H9 (cell line): ENCODE data around the gene DUSP14. TPM values are rescaled to one million over a fixed set of nuclear protein-coding genes. Genes with fewer than 3 reads are reported as not detected.

Source experiments
- DNase-seq: peaks from one replicate; pipeline ENCODE4 v3.0.0-alpha.2; 2017
- H2AFZ ChIP-seq: one replicate; pipeline ENCODE4 v1.6.1; 2013; ENCODE audit warnings: mild to moderate bottlenecking, low read length, control low read depth, moderate library complexity
- H2AK5ac ChIP-seq: 2 replicates; pipeline ENCODE4 v1.6.1; 2013; ENCODE audit warnings: low read length, control low read depth, mixed read lengths; ENCODE audit not compliant: insufficient read length
- H2BK120ac ChIP-seq: one replicate; pipeline ENCODE4 v1.6.1; 2013; ENCODE audit warnings: low read depth, mild to moderate bottlenecking, low read length, control low read depth, inconsistent platforms; ENCODE audit not compliant: poor library complexity, severe bottlenecking
- H2BK12ac ChIP-seq: 2 replicates; pipeline ENCODE4 v1.6.1; 2013; ENCODE audit warnings: low read length, control low read depth, mixed read lengths, low read depth; ENCODE audit not compliant: insufficient read length
- H2BK15ac ChIP-seq: 2 replicates; pipeline ENCODE4 v1.6.1; 2013; ENCODE audit warnings: low read depth, low read length, control low read depth
- H2BK20ac ChIP-seq: one replicate; pipeline ENCODE4 v1.6.1; 2013; ENCODE audit warnings: low read depth, mild to moderate bottlenecking, low read length, control low read depth, inconsistent platforms; ENCODE audit not compliant: poor library complexity, severe bottlenecking
- H2BK5ac ChIP-seq: 2 replicates; pipeline ENCODE4 v1.6.1; 2013; ENCODE audit warnings: low read length, control low read depth, mixed read lengths; ENCODE audit not compliant: insufficient read length
- H3K14ac ChIP-seq: 2 replicates; pipeline ENCODE4 v1.6.1; 2013; ENCODE audit warnings: low read length, control low read depth; ENCODE audit not compliant: insufficient read depth
- H3K18ac ChIP-seq: 2 replicates; pipeline ENCODE4 v1.6.1; 2013; ENCODE audit warnings: low read depth, mild to moderate bottlenecking, mixed read lengths, low read length, control low read depth; ENCODE audit not compliant: insufficient read length
- H3K23ac ChIP-seq: 2 replicates; pipeline ENCODE4 v1.6.1; 2013; ENCODE audit warnings: low read length, control low read depth, mixed read lengths, low read depth; ENCODE audit not compliant: insufficient read length
- H3K23me2 ChIP-seq: 2 replicates; pipeline ENCODE4 v1.6.1; 2013; ENCODE audit warnings: low read depth, mild to moderate bottlenecking, mixed read lengths, low read length, control low read depth; ENCODE audit not compliant: insufficient read length, poor library complexity, severe bottlenecking
- H3K27ac ChIP-seq: 2 replicates; pipeline ENCODE4 v1.5.1; 2013; ENCODE audit warnings: low read length, control low read depth, mixed read lengths, low read depth; ENCODE audit not compliant: insufficient read length
- H3K27me3 ChIP-seq: 2 replicates; pipeline ENCODE4 v1.6.1; 2013; ENCODE audit warnings: low read length, control low read depth, inconsistent platforms; ENCODE audit not compliant: insufficient read depth
- H3K4ac ChIP-seq: 2 replicates; pipeline ENCODE4 v1.6.1; 2013; ENCODE audit warnings: low read depth, mild to moderate bottlenecking, control low read depth, inconsistent platforms, low read length, moderate library complexity
- H3K4me1 ChIP-seq: 2 replicates; pipeline ENCODE4 v1.6.1; 2013; ENCODE audit warnings: low read length, control low read depth, inconsistent platforms; ENCODE audit not compliant: insufficient read depth
- H3K4me2 ChIP-seq: 2 replicates; pipeline ENCODE4 v1.6.1; 2013; ENCODE audit warnings: low read length, control low read depth, mixed read lengths; ENCODE audit not compliant: insufficient read length, insufficient read depth
- H3K56ac ChIP-seq: 2 replicates; pipeline ENCODE4 v1.6.1; 2013; ENCODE audit warnings: low read depth, mild to moderate bottlenecking, mixed read lengths, low read length, control low read depth; ENCODE audit not compliant: insufficient read length
- H3K79me1 ChIP-seq: 2 replicates; pipeline ENCODE4 v1.6.1; 2013; ENCODE audit warnings: low read depth, mild to moderate bottlenecking, moderate library complexity, low read length, control low read depth, inconsistent platforms; ENCODE audit not compliant: insufficient read depth, poor library complexity, severe bottlenecking
- H3K79me2 ChIP-seq: 2 replicates; pipeline ENCODE4 v1.6.1; 2013; ENCODE audit warnings: low read length, control low read depth, inconsistent platforms; ENCODE audit not compliant: insufficient read depth
- H3K9ac ChIP-seq: 2 replicates; pipeline ENCODE4 v1.6.1; 2013; ENCODE audit warnings: low read length, control low read depth, mixed read lengths; ENCODE audit not compliant: insufficient read length; ENCODE audit errors: extremely low read depth
- H3K9me3 ChIP-seq: one replicate; pipeline ENCODE4 v1.6.1; 2013; ENCODE audit warnings: low read depth, low read length, inconsistent platforms; ENCODE audit not compliant: control insufficient read depth
- H3T11ph ChIP-seq: one replicate; pipeline ENCODE4 v1.6.1; 2013; ENCODE audit warnings: mild to moderate bottlenecking, low read length, control low read depth, inconsistent platforms
- H4K20me1 ChIP-seq: one replicate; pipeline ENCODE4 v1.6.1; 2013; ENCODE audit not compliant: control insufficient read depth, insufficient read length, insufficient read depth
- H4K5ac ChIP-seq: 2 replicates; pipeline ENCODE4 v1.6.1; 2013; ENCODE audit warnings: low read depth, mild to moderate bottlenecking, mixed read lengths, low read length, control low read depth; ENCODE audit not compliant: insufficient read length
- H4K8ac ChIP-seq: replicated peaks from 2 replicates; pipeline ENCODE4 v1.6.1; 2013; ENCODE audit warnings: low read length, control low read depth, mixed read lengths, low read depth; ENCODE audit not compliant: insufficient read length
- H4K91ac ChIP-seq: 2 replicates; pipeline ENCODE4 v1.6.1; 2013; ENCODE audit warnings: low read depth, mild to moderate bottlenecking, moderate library complexity, mixed read lengths, low read length, control low read depth; ENCODE audit not compliant: insufficient read length
- H3K27ac Mint-ChIP-seq, 3 experiments: 2 replicates in 2 of 3; 3 replicates in 1 of 3; pipeline ENCODE4 v1.8.0; 2020 to 2021; ENCODE audit warnings: mixed read lengths in 3 of 3, mild to moderate bottlenecking in 1 of 3, moderate library complexity in 1 of 3
- H3K27me3 Mint-ChIP-seq: 2 replicates; pipeline ENCODE4 v1.8.0; 2021; ENCODE audit warnings: low read depth, mild to moderate bottlenecking, moderate library complexity, mixed read lengths
- H3K36me3 Mint-ChIP-seq, 3 experiments: 2 replicates in 2 of 3; 3 replicates in 1 of 3; pipeline ENCODE4 v1.8.0; 2020 to 2021; ENCODE audit warnings: low read depth in 3 of 3, mixed read lengths in 3 of 3; ENCODE audit not compliant: insufficient read depth in 1 of 3
- H3K4me1 Mint-ChIP-seq, 2 experiments: 2 replicates each; pipeline ENCODE4 v1.8.0; 2020; ENCODE audit warnings: mixed read lengths in 2 of 2
- H3K4me3 Mint-ChIP-seq, 2 experiments: 2 replicates in 1 of 2; 3 replicates in 1 of 2; pipeline ENCODE4 v1.8.0; 2020 to 2021; ENCODE audit warnings: mild to moderate bottlenecking in 2 of 2, mixed read lengths in 2 of 2, moderate library complexity in 1 of 2
- H3K9me3 Mint-ChIP-seq, 2 experiments: 2 replicates in 1 of 2; 3 replicates in 1 of 2; pipeline ENCODE4 v1.8.0; 2020; ENCODE audit warnings: mild to moderate bottlenecking in 2 of 2, mixed read lengths in 2 of 2, moderate library complexity in 1 of 2
- CTCF ChIP-seq: fragments of 200-600 bp; sonication (generic); conservative IDR thresholded peaks from 3 replicates; pipeline ENCODE4 v1.8.0; 2021; ENCODE audit warnings: antibody characterized with exemption, mild to moderate bottlenecking
- WGBS: extraction: QIAGEN DNeasy Blood & Tissue Kit; methylation state at CpG from one replicate; pipeline ENCODE4 v1.1.7; 2013; ENCODE audit warnings: missing lambda C conversion rate, low lambda C conversion rate, mixed read lengths; ENCODE audit not compliant: insufficient read length; ENCODE audit errors: extremely low coverage; 5-methylcytosine and 5-hydroxymethylcytosine counted together
- total RNA-seq: library from RNA; stranded (reverse); gene quantifications from 2 replicates; pipeline ENCODE4 v1.2.1, GENCODE V29; 2021

The DUSP14 gene
- total RNA-seq, 1 experiment from 2014 or later, result 21.3 TPM

GRCh38 chr17:37535906-37536305, 46.2 kb downstream of the DUSP14 start:
- Histone ChIP-seq H3K14ac (no peak overlapping the region), H2BK20ac (no peak overlapping the region), H3T11ph (no peak overlapping the region), H4K20me1 (no peaks in the 10 kb centered on the region), H3K4me1 (no peaks in the 10 kb centered on the region), H3K9me3 (no peaks in the 10 kb centered on the region), H2BK120ac (no peak overlapping the region), H3K56ac (no peak overlapping the region), H2BK12ac (no peak overlapping the region), H3K27ac (no peak overlapping the region), H3K27me3 (no peaks in the 10 kb centered on the region), H3K4me2 (no peak overlapping the region), H3K9ac (no peak overlapping the region), H3K4ac (no peak overlapping the region), H2AK5ac (no peak overlapping the region), H2BK5ac (no peak overlapping the region), H3K79me1 (no peaks in the 10 kb centered on the region), H4K5ac (no peak overlapping the region), H3K23me2 (no peaks in the 10 kb centered on the region), H4K8ac (no peak overlapping the region), H3K79me2 (no peaks in the 10 kb centered on the region), H3K18ac (no peak overlapping the region), H2BK15ac (no peak overlapping the region), H2AFZ (no peak overlapping the region), H4K91ac (no peak overlapping the region), H3K23ac (no peak overlapping the region)
- Mint-ChIP-seq H3K27ac (no peak overlapping the region; a peak in 1 of 7 replicates), H3K36me3 (peaks cover 11 to 65% (median 58%) of the 10 kb centered on the region in 3 experiments; a peak in 6 of 7 replicates), H3K27me3 (no peaks in the 10 kb centered on the region), H3K9me3 (no peaks in the 10 kb centered on the region; a peak in 1 of 5 replicates), H3K4me1 (peaks cover 2% of the 10 kb centered on the region in 2 experiments; a peak in 3 of 4 replicates), H3K4me3 (no peak overlapping the region)
- no peak for TF ChIP-seq CTCF
- no peak for DNase-seq
- WGBS, result no CpG with 5 or more reads among the region's 5 CpGs
